ENCODE measurements around the gene ZC3H7B.
"Not testable (repeated sequence)": the region's sequence is repeated elsewhere in the genome, so short reads cannot be mapped to it uniquely, and the experiment has no call there.

ZC3H7B gene

DNA sequence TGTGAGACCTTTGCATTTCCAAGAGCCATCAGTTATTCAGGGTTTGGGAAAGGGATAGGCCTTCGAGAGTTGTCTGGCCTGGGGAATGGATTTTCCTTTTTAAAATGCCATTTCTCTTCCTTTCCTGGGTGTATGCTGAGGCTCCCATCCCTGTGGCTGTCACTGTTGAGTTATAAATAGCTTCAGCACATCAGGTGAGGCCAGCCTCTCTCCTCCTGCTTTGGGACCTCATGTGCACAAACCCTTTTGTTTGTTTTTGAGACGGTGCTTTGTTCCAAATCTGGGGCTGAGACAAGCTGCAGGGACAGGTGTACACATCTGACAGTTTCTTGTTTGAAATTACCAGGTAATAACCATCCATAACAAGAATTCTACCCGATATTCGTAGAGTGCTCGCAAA, 81.8 kb downstream of the ZC3H7B start:
- no peak for DNase-seq

- no peak for DNase-seq
Observed at GRCh38 chr22:41384128-41384527, 82.8 kb downstream of the ZC3H7B start.

DNA sequence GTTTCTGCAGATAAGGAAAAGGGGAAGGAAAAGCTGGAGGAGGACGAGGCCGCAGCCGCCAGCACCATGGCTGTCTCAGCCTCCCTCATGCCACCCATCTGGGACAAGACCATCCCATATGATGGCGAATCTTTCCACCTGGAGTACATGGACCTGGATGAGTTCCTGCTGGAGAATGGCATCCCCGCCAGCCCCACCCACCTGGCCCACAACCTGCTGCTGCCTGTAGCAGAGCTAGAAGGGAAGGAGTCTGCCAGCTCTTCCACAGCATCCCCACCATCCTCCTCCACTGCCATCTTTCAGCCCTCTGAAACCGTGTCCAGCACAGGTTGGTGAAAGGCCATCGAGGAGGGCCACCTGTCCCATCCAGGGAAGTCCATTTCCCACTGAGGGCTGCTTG, 86.0 kb downstream of the ZC3H7B start:
- DNase-seq, result no peak

- DNase-seq, result no peak
Observed at GRCh38 chr22:41394012-41394356, 92.7 kb downstream of the ZC3H7B start.

DNA sequence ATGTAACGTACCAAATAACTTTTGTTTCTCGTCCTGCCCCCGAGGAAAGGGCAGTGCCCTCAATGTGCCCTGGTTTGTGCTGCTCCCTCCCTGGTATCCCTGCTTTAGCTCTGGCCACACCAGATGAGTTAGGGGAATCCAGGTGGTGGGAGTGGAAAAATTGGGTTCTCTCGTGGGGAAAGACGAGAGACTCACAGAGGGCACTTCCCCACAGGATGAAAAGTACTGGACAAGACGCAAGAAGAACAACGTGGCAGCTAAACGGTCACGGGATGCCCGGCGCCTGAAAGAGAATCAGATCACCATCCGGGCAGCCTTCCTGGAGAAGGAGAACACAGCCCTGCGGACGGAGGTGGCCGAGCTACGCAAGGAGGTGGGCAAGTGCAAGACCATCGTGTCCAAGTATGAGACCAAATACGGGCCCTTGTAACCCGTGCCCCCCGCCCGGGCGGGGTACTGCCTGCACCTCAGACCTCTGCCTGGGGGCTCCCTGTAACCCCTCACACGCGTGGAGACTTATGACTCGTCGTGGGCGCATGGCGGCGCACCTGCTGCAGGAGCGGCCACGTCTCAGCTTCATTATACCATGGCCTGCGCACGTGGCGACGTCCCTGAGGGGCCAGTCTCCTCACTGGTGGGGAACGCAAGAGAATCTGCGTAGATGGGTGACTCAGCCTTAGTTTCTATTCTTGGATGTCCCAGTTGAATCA, 94.4 kb downstream of the ZC3H7B start:
- no peak for DNase-seq

DNA sequence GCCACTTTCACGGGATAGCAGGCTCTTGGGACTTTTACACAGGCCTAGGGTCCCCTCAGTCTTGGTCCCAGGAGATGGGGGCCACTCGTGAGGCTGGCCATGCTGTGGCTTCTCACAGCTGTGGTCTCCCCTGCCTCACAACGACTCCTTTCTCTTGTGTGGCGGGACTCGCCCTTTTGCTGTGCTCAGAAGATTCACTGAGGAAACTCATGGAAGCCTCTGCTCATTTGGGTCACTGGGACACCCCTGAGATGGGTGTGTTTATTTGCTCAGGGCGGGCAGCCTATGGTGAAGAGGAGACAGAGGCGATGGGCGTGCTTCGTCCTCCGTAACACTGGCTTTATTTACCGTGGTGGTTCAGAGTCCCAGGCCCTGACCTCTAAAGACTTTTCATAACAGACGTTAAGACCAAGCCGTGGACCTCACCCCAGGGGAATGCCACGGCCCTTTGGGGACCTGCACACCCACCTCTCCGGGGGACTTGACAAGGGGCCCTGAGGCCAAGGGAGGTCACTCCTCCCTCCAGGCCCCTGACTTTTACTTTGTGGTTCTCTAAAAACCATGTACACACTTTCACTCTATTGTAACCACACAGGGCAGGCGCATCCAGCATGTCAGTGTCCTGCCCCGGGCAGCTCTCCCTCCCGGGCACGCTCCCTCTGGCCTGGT, 96.0 kb downstream of the ZC3H7B start:
- DNase-seq, result no peak

- DNase-seq, result no peak
Observed at GRCh38 chr22:41398921-41399320, 97.6 kb downstream of the ZC3H7B start.

GRCh38 chr22:41401781-41402648, 100.7 kb downstream of the ZC3H7B start:
- peak; percentile 11 for DNase-seq

DNA sequence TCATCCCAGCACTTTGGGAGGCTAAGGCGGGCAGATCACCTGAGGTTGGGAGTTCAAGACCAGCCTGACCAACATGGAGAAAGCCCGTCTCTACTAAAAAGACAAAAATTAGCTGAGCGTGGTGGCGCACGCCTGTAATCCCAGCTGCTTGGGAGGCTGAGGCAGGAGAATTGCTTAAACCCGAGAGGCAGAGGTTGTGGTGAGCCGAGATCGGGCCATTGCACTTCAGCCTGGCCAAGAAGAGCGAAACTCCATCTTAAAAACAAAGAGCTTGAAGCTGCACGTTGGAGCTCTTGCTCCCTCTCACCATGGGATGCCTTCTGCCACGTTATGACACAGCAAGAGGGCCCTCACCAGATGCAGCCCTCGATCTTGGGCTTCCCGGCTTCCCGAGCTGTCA, 101.5 kb downstream of the ZC3H7B start:
- DNase-seq, result not testable (repeated sequence)

GRCh38 chr22:41403532-41404318, 102.4 kb downstream of the ZC3H7B start:
- DNase-seq, result peak; percentile 75

GRCh38 chr22:41405588-41405987, 104.3 kb downstream of the ZC3H7B start:
- no peak for DNase-seq

GRCh38 chr22:41406410-41406809, 105.1 kb downstream of the ZC3H7B start:
- no peak for DNase-seq

GRCh38 chr22:41407433-41407832, 106.1 kb downstream of the ZC3H7B start:
- no peak for DNase-seq

DNA sequence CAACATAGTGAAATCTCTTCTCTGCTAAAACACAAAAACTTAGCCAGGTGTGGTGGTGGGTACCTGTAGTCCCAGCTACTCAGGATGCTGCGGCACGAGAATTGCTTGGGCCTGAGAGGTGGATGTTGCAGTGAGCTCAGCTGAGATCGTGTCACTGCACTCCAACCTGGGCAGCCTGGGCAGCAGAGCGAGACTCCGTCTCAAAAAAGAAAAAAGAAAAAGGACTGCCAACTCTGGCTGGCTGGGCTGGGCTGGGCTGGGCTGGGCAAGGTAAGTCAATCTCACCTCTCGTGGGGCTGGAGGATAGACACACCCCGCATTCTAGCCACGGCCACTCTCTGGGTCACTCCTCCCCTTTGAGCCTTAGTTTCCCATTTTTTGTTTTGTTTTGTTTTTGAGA, 107.3 kb downstream of the ZC3H7B start:
- no peak for DNase-seq
